ENCODE measurements around the gene ISG20L2. TPM values are rescaled to one million over a fixed set of nuclear protein-coding genes. Genes with fewer than 3 reads are reported as not detected.

The ISG20L2 gene
- polyA plus RNA-seq, 10 donors: 20.9 to 28.4 (median 25.2) TPM

Other genes with a start within 250 kb of the ISG20L2 start
- 10 to 100 TPM; 37.3 to 66.8 (median 59.9) TPM for gene MEF2D, start 228.0 kb downstream of the ISG20L2 start, polyA plus RNA-seq (ENCODE audit: insufficient read length in 10 of 10)
- gene IQGAP3, start 156.2 kb downstream of the ISG20L2 start, polyA plus RNA-seq (ENCODE audit: insufficient read length in 10 of 10): 10 to 100 TPM in 2 of 10 donors, 1 to 10 TPM in 8; 5.3 to 11.5 (median 7.3) TPM
- gene TTC24, start 149.0 kb downstream of the ISG20L2 start, polyA plus RNA-seq (ENCODE audit: insufficient read length in 10 of 10): under 1 TPM in 8 of 10 donors, not detected in 2; 0.18 to 0.94 (median 0.40) TPM
- 10 to 100 TPM; 23.5 to 38.4 (median 28.9) TPM for gene NAXE, start 137.0 kb downstream of the ISG20L2 start, polyA plus RNA-seq (ENCODE audit: insufficient read length in 10 of 10)
- 10 to 100 TPM; 23.4 to 36.7 (median 29.4) TPM for gene GPATCH4, start 127.3 kb downstream of the ISG20L2 start, polyA plus RNA-seq (ENCODE audit: insufficient read length in 10 of 10)
- gene HAPLN2, start 109.4 kb downstream of the ISG20L2 start, polyA plus RNA-seq (ENCODE audit: insufficient read length in 10 of 10): under 1 TPM in 8 of 10 donors, not detected in 2; 0.13 to 0.98 (median 0.27) TPM
- gene BCAN, start 86.6 kb downstream of the ISG20L2 start, polyA plus RNA-seq (ENCODE audit: insufficient read length in 10 of 10): 1 to 10 TPM; 1.7 to 5.7 (median 2.1) TPM
- gene NES, start 51.4 kb downstream of the ISG20L2 start, polyA plus RNA-seq (ENCODE audit: insufficient read length in 10 of 10): 1,000 to 10,000 TPM in 1 of 10 donors, 100 to 1,000 TPM in 9; 584 to 1,081 (median 826) TPM
- gene CRABP2, start 23.2 kb downstream of the ISG20L2 start, polyA plus RNA-seq (ENCODE audit: insufficient read length in 10 of 10): 100 to 1,000 TPM; 191 to 363 (median 287) TPM
- 10 to 100 TPM; 13.7 to 27.2 (median 18.3) TPM for gene METTL25B, start 297 bp downstream of the ISG20L2 start, polyA plus RNA-seq (ENCODE audit: insufficient read length in 10 of 10)
- 10 to 100 TPM; 58.4 to 72.1 (median 65.6) TPM for gene MRPL24, start 12.3 kb upstream of the ISG20L2 start, polyA plus RNA-seq (ENCODE audit: insufficient read length in 10 of 10)
- gene HDGF, start 22.9 kb upstream of the ISG20L2 start, polyA plus RNA-seq (ENCODE audit: insufficient read length in 10 of 10): 100 to 1,000 TPM; 117 to 171 (median 142) TPM
- gene PRCC, start 38.8 kb upstream of the ISG20L2 start, polyA plus RNA-seq (ENCODE audit: insufficient read length in 10 of 10): 10 to 100 TPM; 49.9 to 78.1 (median 64.9) TPM
- 1 to 10 TPM in 1 of 10 donors, under 1 TPM in 9; 0.24 to 1.8 (median 0.67) TPM for gene SH2D2A, start 88.1 kb upstream of the ISG20L2 start, polyA plus RNA-seq (ENCODE audit: insufficient read length in 10 of 10)
- under 1 TPM; 0.20 to 0.54 (median 0.33) TPM for gene INSRR, start 130.4 kb upstream of the ISG20L2 start, polyA plus RNA-seq (ENCODE audit: insufficient read length in 10 of 10)
- gene NTRK1, start 132.1 kb upstream of the ISG20L2 start, polyA plus RNA-seq (ENCODE audit: insufficient read length in 10 of 10): 1 to 10 TPM in 2 of 10 donors, under 1 TPM in 8; 0.17 to 1.1 (median 0.60) TPM
- 10 to 100 TPM; 18.1 to 30.3 (median 22.0) TPM for gene PEAR1, start 165.0 kb upstream of the ISG20L2 start, polyA plus RNA-seq (ENCODE audit: insufficient read length in 10 of 10)
- gene LRRC71, start 191.9 kb upstream of the ISG20L2 start, polyA plus RNA-seq (ENCODE audit: insufficient read length in 10 of 10): 1 to 10 TPM in 3 of 10 donors, under 1 TPM in 7; 0.22 to 1.2 (median 0.81) TPM